ENCODE measurements around the gene TRMT2A. TPM values are rescaled to one million over a fixed set of nuclear protein-coding genes. Genes with fewer than 3 reads are reported as not detected.

Gene TRMT2A
- 26.0 and 29.1 TPM in 2 replicates for total RNA-seq

GRCh38 chr22:20116951-20117632 lies at the start of gene TRMT2A:
Gene TRMT2A, minus strand, starts transcription at chr22:20117226. Its CDS starts 320 bp downstream, at chr22:20116906.

GRCh38 chr22:20150381-20151275 lies 33.6 kb upstream of the TRMT2A start, which contains the start of gene CCDC188:
Gene CCDC188, minus strand, starts transcription at chr22:20151055. Its CDS starts 69 bp downstream, at chr22:20150986.

GRCh38 chr22:20131597-20131858 lies 14.5 kb upstream of the TRMT2A start, which contains the start of gene ZDHHC8:
Gene ZDHHC8, plus strand, starts transcription at chr22:20131804. Its CDS starts 144 bp downstream, at chr22:20131948.

GRCh38 chr22:20115691-20116375 lies 1.2 kb downstream of the TRMT2A start, which contains the start of gene RANBP1:
Gene RANBP1, plus strand, starts transcription at chr22:20116104. Its CDS starts 81 bp downstream, at chr22:20116185.

GRCh38 chr22:20079745-20080444 lies 37.1 kb downstream of the TRMT2A start, which contains the start of gene DGCR8:
Gene DGCR8, plus strand, starts transcription at chr22:20080241. Its CDS starts 5,723 bp downstream, at chr22:20085964.

Other genes with a start within 250 kb of the TRMT2A start
- 266 and 366 TPM in 2 replicates for gene COMT, start 175.5 kb downstream of the TRMT2A start, total RNA-seq
- gene TXNRD2, start 175.4 kb downstream of the TRMT2A start, total RNA-seq: 42.0 and 53.0 TPM in 2 replicates
- gene ARVCF, start 100.4 kb downstream of the TRMT2A start, total RNA-seq: 46.2 and 46.5 TPM in 2 replicates
- gene TANGO2, start 96.1 kb downstream of the TRMT2A start, total RNA-seq: 43.2 and 53.5 TPM in 2 replicates
- gene DGCR8, start 37.0 kb downstream of the TRMT2A start, total RNA-seq: 24.4 and 26.0 TPM in 2 replicates
- 85.6 and 108 TPM in 2 replicates for gene RANBP1, start 1.1 kb downstream of the TRMT2A start, total RNA-seq
- 3.4 and 3.5 TPM in 2 replicates for gene ZDHHC8, start 14.6 kb upstream of the TRMT2A start, total RNA-seq
- 3.7 and 5.2 TPM in 2 replicates for gene CCDC188, start 33.8 kb upstream of the TRMT2A start, total RNA-seq
- gene RTN4R, start 151.1 kb upstream of the TRMT2A start, total RNA-seq: 0.77 and 1.3 TPM in 2 replicates
- 42.0 and 43.2 TPM in 2 replicates for gene DGCR6L, start 202.8 kb upstream of the TRMT2A start, total RNA-seq

Measured in dermis lymphatic vessel endothelial cell (primary cell).